Measurements from ENCODE around the gene SPATA46. TPM values are rescaled to one million over a fixed set of nuclear protein-coding genes. Genes with fewer than 3 reads are reported as not detected.

SPATA46 gene
- total RNA-seq, 1 donor from 2014 or later: not detected

GRCh38 chr1:162397943-162398560 lies 21.4 kb upstream of the SPATA46 start:
- Mint-ChIP-seq H3K4me3 (ENCODE audit: unreplicated experiment) (no peak overlapping the region), H3K9me3 (ENCODE audit: unreplicated experiment) (no peaks in the 10 kb centered on the region), H3K27me3 (ENCODE audit: unreplicated experiment) (peaks cover 46% of the 10 kb centered on the region), H3K27ac (ENCODE audit: unreplicated experiment) (no peak overlapping the region), H3K4me1 (ENCODE audit: unreplicated experiment) (peaks cover 13% of the 10 kb centered on the region), H3K36me3 (ENCODE audit: unreplicated experiment) (no peaks in the 10 kb centered on the region)
- no peak for TF ChIP-seq CTCF (IDR thresholded peaks at IDR 0.05)
- peak; percentile 46 for DNase-seq (ENCODE audit: extremely low spot score, unreplicated experiment)

GRCh38 chr1:162397039-162397448 lies 20.4 kb upstream of the SPATA46 start:
- Mint-ChIP-seq H3K9me3 (ENCODE audit: unreplicated experiment) (no peaks in the 10 kb centered on the region), H3K4me3 (ENCODE audit: unreplicated experiment) (no peak overlapping the region), H3K27ac (ENCODE audit: unreplicated experiment) (no peak overlapping the region), H3K36me3 (ENCODE audit: unreplicated experiment) (no peaks in the 10 kb centered on the region), H3K4me1 (ENCODE audit: unreplicated experiment) (peaks cover 13% of the 10 kb centered on the region), H3K27me3 (ENCODE audit: unreplicated experiment) (peaks cover 49% of the 10 kb centered on the region)
- DNase-seq (ENCODE audit: extremely low spot score, unreplicated experiment): peak; percentile 38
- TF ChIP-seq CTCF (IDR thresholded peaks at IDR 0.05): no peak

DNA sequence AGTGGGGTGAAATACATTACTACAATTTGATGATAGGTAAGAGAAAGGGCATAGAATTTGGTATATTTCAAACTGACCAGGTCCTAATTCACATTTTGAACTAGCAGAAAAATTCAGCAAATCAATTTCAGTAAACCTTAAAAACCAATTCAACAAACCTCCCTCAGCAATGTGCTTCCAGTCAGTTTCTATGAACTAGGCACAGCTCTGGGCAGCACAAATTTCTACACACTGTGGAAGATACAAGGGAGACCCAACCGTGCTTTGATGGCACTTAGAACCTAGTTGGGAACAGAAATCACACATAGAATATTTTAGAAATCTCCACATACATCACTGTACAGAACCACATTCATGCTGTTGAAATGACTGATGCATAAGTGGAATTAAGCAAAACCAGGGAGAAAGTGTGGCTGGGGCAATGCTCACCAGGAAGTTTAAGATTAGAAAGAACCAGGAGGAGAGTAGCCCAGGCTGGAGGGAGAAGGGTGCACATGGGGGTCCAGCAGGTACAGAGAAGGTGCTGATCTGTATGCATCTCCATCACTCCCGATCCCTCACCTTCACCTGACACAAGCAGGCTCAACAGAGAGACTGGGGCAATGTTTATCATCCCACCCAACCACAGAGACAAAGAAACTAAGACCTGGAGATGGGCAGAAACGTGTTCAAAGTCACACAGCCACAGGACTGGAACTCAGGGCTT lies 19.7 kb upstream of the SPATA46 start:
- H3K4me3 Mint-ChIP-seq (ENCODE audit: unreplicated experiment): no peak overlapping the region
- H3K27ac Mint-ChIP-seq (ENCODE audit: unreplicated experiment): no peak overlapping the region

DNA sequence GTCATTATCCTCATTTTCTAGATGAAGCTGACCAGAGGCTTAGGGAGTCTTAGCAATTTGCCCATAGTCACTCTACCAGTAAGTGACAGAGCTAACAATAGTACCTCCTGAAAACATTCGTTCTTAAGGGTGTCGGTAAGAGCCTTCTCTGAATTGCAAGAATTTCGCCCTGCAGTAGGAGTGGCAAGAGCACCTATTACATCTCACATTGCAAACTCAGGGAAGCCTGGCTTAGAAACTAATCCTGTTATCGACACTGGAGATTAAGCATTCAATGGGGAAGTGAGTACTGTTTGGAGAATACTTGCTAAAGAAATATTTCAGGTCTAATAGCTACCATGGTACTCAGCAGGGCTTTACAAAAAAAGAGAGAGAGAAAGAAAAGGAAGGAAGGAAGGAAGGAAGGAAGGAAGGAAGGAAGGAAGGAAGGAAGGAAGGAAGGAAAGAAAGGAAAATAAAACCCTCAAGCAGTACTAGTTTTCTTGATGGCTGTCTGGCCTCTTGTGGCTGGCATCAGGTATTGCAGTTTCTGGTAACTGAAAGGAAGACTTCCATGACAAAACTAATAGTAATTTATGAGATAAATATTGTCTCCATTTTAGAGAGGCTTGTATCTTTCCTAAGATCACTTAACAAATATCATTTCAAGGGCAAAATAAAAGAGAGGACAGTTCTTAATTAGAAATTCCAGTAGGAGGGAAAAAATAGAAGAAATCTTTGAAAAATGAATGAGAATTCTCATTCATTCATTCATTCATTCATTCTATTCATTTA lies 15.3 kb upstream of the SPATA46 start:
- Mint-ChIP-seq H3K27me3 (ENCODE audit: unreplicated experiment) (peaks cover 25% of the 10 kb centered on the region), H3K36me3 (ENCODE audit: unreplicated experiment) (no peaks in the 10 kb centered on the region), H3K27ac (ENCODE audit: unreplicated experiment) (no peak overlapping the region), H3K4me1 (ENCODE audit: unreplicated experiment) (peaks cover 3% of the 10 kb centered on the region), H3K9me3 (ENCODE audit: unreplicated experiment) (no peaks in the 10 kb centered on the region), H3K4me3 (ENCODE audit: unreplicated experiment) (no peak overlapping the region)
- TF ChIP-seq CTCF (IDR thresholded peaks at IDR 0.05): peak; percentile 80
- DNase-seq (ENCODE audit: extremely low spot score, unreplicated experiment): peak; percentile 49

More for the DNA sequence above, 19.7 kb upstream of the SPATA46 start:
- no peaks in the 10 kb centered on the region for H3K36me3 Mint-ChIP-seq (ENCODE audit: unreplicated experiment)
- peak; percentile 19 for DNase-seq (ENCODE audit: extremely low spot score, unreplicated experiment)
- H3K9me3 Mint-ChIP-seq (ENCODE audit: unreplicated experiment): no peaks in the 10 kb centered on the region
- H3K27me3 Mint-ChIP-seq (ENCODE audit: unreplicated experiment): peaks cover 49% of the 10 kb centered on the region
- peaks cover 13% of the 10 kb centered on the region for H3K4me1 Mint-ChIP-seq (ENCODE audit: unreplicated experiment)
- TF ChIP-seq CTCF (IDR thresholded peaks at IDR 0.05): no peak

Data from osteocyte (in vitro differentiated cells).